Trophoblast cell (in vitro differentiated cells and primary cell): ENCODE data around the gene ART5.

ENCODE experiments used
- DNase-seq, 2 donors: peaks; one replicate each; pipeline ENCODE4 v3.0.0-alpha.2; 2016
- H2AFZ ChIP-seq: 2 replicates; pipeline ENCODE4 v1.6.1; 2013; ENCODE audit warnings: low read length, moderate library complexity, mild to moderate bottlenecking; ENCODE audit not compliant: insufficient read depth, poor library complexity
- H2AK5ac ChIP-seq: 2 replicates; pipeline ENCODE4 v1.6.1; 2013; ENCODE audit warnings: mild to moderate bottlenecking, low read length
- H2BK120ac ChIP-seq: 2 replicates; pipeline ENCODE4 v1.6.1; 2013; ENCODE audit warnings: low read length, mild to moderate bottlenecking, moderate library complexity; ENCODE audit not compliant: insufficient read depth, poor library complexity
- H2BK12ac ChIP-seq: 2 replicates; pipeline ENCODE4 v1.6.1; 2013; ENCODE audit warnings: mild to moderate bottlenecking, low read length, moderate library complexity
- H2BK5ac ChIP-seq: 2 replicates; pipeline ENCODE4 v1.6.1; 2013; ENCODE audit warnings: low read length, low read depth, moderate library complexity, mild to moderate bottlenecking; ENCODE audit not compliant: poor library complexity
- H3K14ac ChIP-seq: 2 replicates; pipeline ENCODE4 v1.6.1; 2013; ENCODE audit warnings: mild to moderate bottlenecking, low read length
- H3K18ac ChIP-seq: 2 replicates; pipeline ENCODE4 v1.6.1; 2013; ENCODE audit warnings: mild to moderate bottlenecking, low read length
- H3K23ac ChIP-seq: 2 replicates; pipeline ENCODE4 v1.6.1; 2013; ENCODE audit warnings: low read length
- H3K27ac ChIP-seq: 2 replicates; pipeline ENCODE4 v1.5.1; 2013; ENCODE audit warnings: low read depth, mild to moderate bottlenecking, inconsistent platforms, low read length, moderate library complexity
- H3K27me3 ChIP-seq: 2 replicates; pipeline ENCODE4 v1.6.1; 2013; ENCODE audit warnings: inconsistent platforms, mild to moderate bottlenecking, low read length, moderate library complexity; ENCODE audit not compliant: insufficient read depth
- H3K36me3 ChIP-seq, 2 experiments: 1 replicate in 1 of 2; 2 replicates in 1 of 2; pipeline ENCODE4 v1.6.1; 2013; ENCODE audit warnings: low read length in 2 of 2, mild to moderate bottlenecking in 2 of 2, moderate library complexity in 1 of 2; ENCODE audit not compliant: insufficient read depth in 2 of 2, control insufficient read depth in 1 of 2
- H3K4ac ChIP-seq: 2 replicates; pipeline ENCODE4 v1.6.1; 2013; ENCODE audit warnings: low read depth, mild to moderate bottlenecking, low read length, moderate library complexity
- H3K4me1 ChIP-seq, 2 experiments: 1 replicate in 1 of 2; 2 replicates in 1 of 2; pipeline ENCODE4 v1.6.1; 2013; ENCODE audit warnings: low read length in 2 of 2, mild to moderate bottlenecking in 2 of 2, moderate library complexity in 1 of 2; ENCODE audit not compliant: insufficient read depth in 2 of 2, control insufficient read depth in 1 of 2
- H3K4me2 ChIP-seq: 2 replicates; pipeline ENCODE4 v1.6.1; 2013; ENCODE audit warnings: inconsistent platforms, mild to moderate bottlenecking, low read length, moderate library complexity
- H3K4me3 ChIP-seq: 2 replicates; pipeline ENCODE4 v1.5.1; 2013; ENCODE audit warnings: mild to moderate bottlenecking, low read depth, low read length, inconsistent platforms
- H3K79me1 ChIP-seq: one replicate; pipeline ENCODE4 v1.6.1; 2013; ENCODE audit warnings: low read length
- H3K79me2 ChIP-seq: 2 replicates; pipeline ENCODE4 v1.6.1; 2013; ENCODE audit warnings: low read length, mild to moderate bottlenecking; ENCODE audit not compliant: control insufficient read depth, insufficient read depth, poor library complexity
- H3K9ac ChIP-seq: 2 replicates; pipeline ENCODE4 v1.6.1; 2013; ENCODE audit warnings: mild to moderate bottlenecking, low read length
- H3K9me3 ChIP-seq: 2 replicates; pipeline ENCODE4 v1.6.1; 2013; ENCODE audit warnings: low read depth, mild to moderate bottlenecking, control low read depth, inconsistent platforms, low read length; ENCODE audit not compliant: insufficient read depth
- H4K12ac ChIP-seq: 2 replicates; pipeline ENCODE4 v1.6.1; 2013; ENCODE audit warnings: low read depth, mild to moderate bottlenecking, low read length, moderate library complexity
- H4K8ac ChIP-seq: 2 replicates; pipeline ENCODE4 v1.6.1; 2013; ENCODE audit warnings: low read depth, mild to moderate bottlenecking, low read length, moderate library complexity
- H4K91ac ChIP-seq: one replicate; pipeline ENCODE4 v1.6.1; 2013; ENCODE audit warnings: low read depth, mild to moderate bottlenecking, low read length, moderate library complexity
- WGBS: extraction: QIAGEN DNeasy Blood & Tissue Kit; methylation state at CpG from one replicate; pipeline ENCODE4 v1.1.7; 2013; ENCODE audit warnings: missing lambda C conversion rate; ENCODE audit not compliant: insufficient read length, insufficient coverage; ENCODE audit errors: extremely low coverage; 5-methylcytosine and 5-hydroxymethylcytosine counted together

ART5 gene

DNA sequence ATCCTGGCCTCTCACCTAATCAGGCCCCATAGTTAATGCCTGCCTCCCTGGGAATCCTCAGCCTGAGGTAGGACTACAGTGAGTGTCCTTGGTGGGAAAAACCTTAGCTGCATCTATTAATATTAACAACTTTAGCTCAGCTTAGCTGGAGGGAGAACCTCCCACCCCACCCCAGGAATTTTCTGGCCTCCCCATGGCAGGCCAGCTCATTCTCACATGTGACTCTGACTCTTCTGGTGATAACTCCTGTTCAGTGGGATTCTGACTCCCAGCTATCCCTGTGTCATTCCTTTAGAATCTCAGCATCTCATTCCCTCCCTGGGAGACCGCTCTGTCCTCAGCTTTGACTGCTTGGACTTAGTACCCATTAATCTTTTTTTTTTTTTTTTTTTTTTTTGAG, 14.5 kb downstream of the ART5 start:
- Histone ChIP-seq H3K9ac (no peak overlapping the region), H3K4me2 (no peak overlapping the region), H3K14ac (no peak overlapping the region), H3K36me3 (no peaks in the 10 kb centered on the region), H3K18ac (no peak overlapping the region), H3K23ac (no peak overlapping the region), H3K27ac (no peak overlapping the region), H3K9me3 (peaks cover 1% of the 10 kb centered on the region), H3K4me3 (no peak overlapping the region), H2AFZ (no peak overlapping the region), H4K12ac (no peak overlapping the region), H4K8ac (no peak overlapping the region), H2BK120ac (no peak overlapping the region), H3K27me3 (no peaks in the 10 kb centered on the region), H3K4me1 (peaks cover 1 to 2% of the 10 kb centered on the region in 2 experiments), H4K91ac (no peak overlapping the region), H2AK5ac (no peak overlapping the region), H3K79me1 (no peaks in the 10 kb centered on the region), H2BK12ac (no peak overlapping the region), H3K4ac (no peak overlapping the region), H2BK5ac (no peak overlapping the region), H3K79me2 (no peaks in the 10 kb centered on the region)
- WGBS: no CpG with 5 or more reads among the region's 1 CpG
- no peak for DNase-seq

DNA sequence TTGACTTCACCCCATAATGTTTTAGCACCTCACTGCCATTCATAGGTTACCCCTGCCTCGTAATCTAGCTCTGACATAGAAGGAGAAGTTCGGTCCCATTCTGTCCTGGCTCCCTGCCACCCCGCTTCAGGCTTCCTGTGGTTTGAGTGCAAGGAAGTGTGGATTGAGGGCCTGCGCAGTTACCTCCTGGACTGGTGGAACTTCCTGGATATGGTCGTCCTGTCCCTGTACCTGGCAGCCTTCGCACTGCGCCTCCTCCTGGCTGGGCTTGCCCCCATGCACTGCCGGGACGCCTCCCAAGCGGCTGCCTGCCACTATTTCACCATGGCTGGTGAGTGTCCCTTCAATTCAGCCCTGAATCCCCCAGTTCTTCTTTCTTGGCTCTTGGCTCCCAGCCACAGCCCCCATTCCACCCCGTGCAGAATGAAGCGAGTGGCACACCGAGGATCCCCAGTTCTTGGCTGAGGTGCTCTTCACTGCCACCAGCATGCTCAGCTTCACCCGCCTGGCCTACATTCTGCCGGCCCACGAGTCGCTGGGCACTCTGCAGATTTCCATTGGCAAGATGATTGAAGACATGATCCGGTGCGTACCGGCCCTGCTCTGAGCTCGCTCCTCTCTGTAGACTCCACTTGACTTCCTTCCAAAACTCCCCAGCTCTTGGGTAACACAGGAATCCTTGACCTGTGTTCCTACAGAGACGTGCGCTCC, 15.4 kb downstream of the ART5 start:
- Histone ChIP-seq H3K18ac (no peak overlapping the region), H2AFZ (no peak overlapping the region), H4K12ac (no peak overlapping the region), H3K79me2 (no peaks in the 10 kb centered on the region), H3K36me3 (no peaks in the 10 kb centered on the region), H3K9me3 (peaks cover 1% of the 10 kb centered on the region), H2AK5ac (peak overlapping the region; percentile 59), H4K91ac (no peak overlapping the region), H3K4me3 (no peak overlapping the region), H3K9ac (no peak overlapping the region), H3K4ac (no peak overlapping the region), H3K27me3 (no peaks in the 10 kb centered on the region), H3K4me1 (peaks cover 1 to 2% of the 10 kb centered on the region in 2 experiments), H3K27ac (no peak overlapping the region), H3K79me1 (no peaks in the 10 kb centered on the region), H3K14ac (no peak overlapping the region), H2BK12ac (peak overlapping the region; percentile 58), H3K4me2 (no peak overlapping the region), H2BK120ac (no peak overlapping the region), H3K23ac (no peak overlapping the region), H4K8ac (no peak overlapping the region), H2BK5ac (no peak overlapping the region)
- DNase-seq: peak in 1 of 2 donors; percentile 10
- WGBS: no CpG with 5 or more reads among the region's 23 CpGs

GRCh38 chr11:3623767-3624458, 17.9 kb downstream of the ART5 start:
- H2BK120ac ChIP-seq: no peak overlapping the region
- H2BK5ac ChIP-seq: no peak overlapping the region
- no peak overlapping the region for H2BK12ac ChIP-seq
- H3K27ac ChIP-seq: no peak overlapping the region
- no peak overlapping the region for H2AFZ ChIP-seq
- H3K79me1 ChIP-seq: no peaks in the 10 kb centered on the region
- no peaks in the 10 kb centered on the region for H3K4me1 ChIP-seq
- no peak overlapping the region for H3K4ac ChIP-seq
- no peaks in the 10 kb centered on the region for H3K79me2 ChIP-seq
- WGBS: no CpG with 5 or more reads among the region's 8 CpGs
- no peak for DNase-seq
- H4K91ac ChIP-seq: no peak overlapping the region
- no peaks in the 10 kb centered on the region for H3K27me3 ChIP-seq
- H3K14ac ChIP-seq: no peak overlapping the region
- H3K18ac ChIP-seq: no peak overlapping the region
- H3K9ac ChIP-seq: no peak overlapping the region
- no peak overlapping the region for H4K12ac ChIP-seq
- no peaks in the 10 kb centered on the region for H3K36me3 ChIP-seq
- H3K4me3 ChIP-seq: no peak overlapping the region
- no peak overlapping the region for H2AK5ac ChIP-seq
- no peak overlapping the region for H3K23ac ChIP-seq
- H3K4me2 ChIP-seq: no peak overlapping the region
- H3K9me3 ChIP-seq: peaks cover 4% of the 10 kb centered on the region
- H4K8ac ChIP-seq: no peak overlapping the region

DNA sequence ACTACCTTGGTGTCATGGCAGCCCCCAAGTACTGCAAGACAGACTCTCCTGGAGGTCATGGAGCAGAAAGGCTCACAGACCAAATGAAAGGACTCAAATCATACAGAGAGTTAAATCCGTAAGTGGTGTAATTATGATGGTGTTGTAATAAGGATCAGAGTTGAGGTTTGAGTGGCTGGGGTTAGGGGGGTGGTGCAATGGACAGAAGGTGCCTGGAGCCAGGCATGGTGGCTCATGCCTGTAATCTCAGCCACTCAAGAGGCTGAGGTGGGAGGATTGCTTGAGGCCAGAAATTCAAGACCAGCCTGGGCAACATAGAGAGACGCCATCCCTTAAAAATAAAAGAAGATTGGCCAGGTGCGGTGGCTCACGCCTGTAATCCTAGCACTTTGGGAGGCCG, 18.7 kb downstream of the ART5 start:
- Histone ChIP-seq H3K9ac (no peak overlapping the region), H3K27ac (no peak overlapping the region), H3K9me3 (peaks cover 3% of the 10 kb centered on the region), H3K79me2 (no peaks in the 10 kb centered on the region), H4K91ac (no peak overlapping the region), H4K12ac (no peak overlapping the region), H4K8ac (no peak overlapping the region), H2AFZ (no peak overlapping the region), H3K23ac (no peak overlapping the region), H3K4me2 (no peak overlapping the region), H3K36me3 (no peaks in the 10 kb centered on the region), H2BK12ac (no peak overlapping the region), H2BK120ac (no peak overlapping the region), H2AK5ac (no peak overlapping the region), H3K4ac (no peak overlapping the region), H3K4me1 (peaks cover 4% of the 10 kb centered on the region in 2 experiments), H3K27me3 (no peaks in the 10 kb centered on the region), H3K14ac (no peak overlapping the region), H3K4me3 (no peak overlapping the region), H3K18ac (no peak overlapping the region), H2BK5ac (no peak overlapping the region), H3K79me1 (peaks cover 4% of the 10 kb centered on the region)
- DNase-seq: no peak
- WGBS: no CpG with 5 or more reads among the region's 5 CpGs
